HepG2 (cell line): ENCODE results near the gene RASA3. TPM values are rescaled to one million over a fixed set of nuclear protein-coding genes. Genes with fewer than 3 reads are reported as not detected.
"Not testable (repeated sequence)": the region's sequence is repeated elsewhere in the genome, so short reads cannot be mapped to it uniquely, and the experiment has no call there.

Source experiments
- ATAC-seq: fragments of 200-7000 bp; cut with Tn5 transposase; 3 replicates; pipeline ENCODE4 v1.9.1; 2020; ENCODE audit warnings: mild to moderate bottlenecking, moderate library complexity
- BruUV-seq: library from RNA; stranded (reverse); fragments of 400-500 nt; replicated peaks from 2 replicates; lab custom pipeline; 2021; lab: Mats Ljungman, UMichigan
- CTCF ChIA-PET: fragments of 300-600 bp; formaldehyde crosslinking; extraction: SDS; loops from one replicate; lab custom pipeline; 2021; ENCODE audit warnings: low total read pairs, inconsistent platforms, low intra/inter-chr PET ratio; lab: Yijun Ruan, JAX
- POLR2A ChIA-PET: fragments of 350-600 bp; sonication (Branson Sonifier 250); formaldehyde crosslinking; loops from one replicate; lab custom pipeline; 2020; ENCODE audit warnings: antibody characterized with exemption, inconsistent platforms; lab: Yijun Ruan, JAX
- DNase-seq: peaks from one replicate; pipeline ENCODE4 v3.0.0-alpha.2; 2015; ENCODE audit warnings: low spot score
- FAIRE-seq: peaks from 3 replicates; lab custom pipeline; 2011; peaks lifted over from hg19 to GRCh38; lab: Jason Lieb, UNC
- H2AFZ ChIP-seq: one replicate; pipeline ENCODE4 v1.6.1; 2011; ENCODE audit warnings: low read length, inconsistent platforms
- H3K27ac ChIP-seq: fragments of 300-600 bp; 3 replicates; pipeline ENCODE4 v1.8.0; 2011; ENCODE audit warnings: mixed run types, mild to moderate bottlenecking, mixed read lengths, low read length, inconsistent platforms; ENCODE audit not compliant: insufficient read depth; ENCODE audit errors: extremely low read length
- H3K27me3 ChIP-seq, 2 experiments: fragments of 200-600 bp in 1 of 2; 2 replicates in 1 of 2; 3 replicates in 1 of 2; pipeline versions ENCODE4 v1.6.0 to v1.8.0; 2011; ENCODE audit warnings: low read length in 2 of 2, mild to moderate bottlenecking in 2 of 2, moderate library complexity in 2 of 2, inconsistent platforms in 1 of 2; ENCODE audit not compliant: insufficient read depth in 2 of 2, control insufficient read depth in 1 of 2
- H3K36me3 ChIP-seq, 2 experiments: fragments of 200-600 bp in 1 of 2; replicated peaks in 1 of 2; 2 replicates in 1 of 2; 3 replicates in 1 of 2; pipeline versions ENCODE4 v1.5.1 to v1.8.0; 2011; ENCODE audit warnings: low read length in 2 of 2, inconsistent platforms in 1 of 2; ENCODE audit not compliant: insufficient read depth in 2 of 2, control insufficient read depth in 1 of 2
- H3K4me1 ChIP-seq: 2 replicates; pipeline ENCODE4 v1.5.1; 2012; ENCODE audit warnings: low read length, inconsistent platforms; ENCODE audit not compliant: insufficient read depth
- H3K4me2 ChIP-seq: 2 replicates; pipeline ENCODE4 v1.6.0; 2011; ENCODE audit warnings: low read depth, low read length, inconsistent platforms
- H3K4me3 ChIP-seq, 3 experiments: fragments of 200-600 bp in 1 of 3; sonication (generic), shearing (Covaris generic) in 1 of 3; replicated peaks in 1 of 3; 2 replicates each; pipeline ENCODE4 v1.5.1; 2011 to 2016; ENCODE audit warnings: low read length in 3 of 3, inconsistent platforms in 2 of 3, low read depth in 2 of 3, mild to moderate bottlenecking in 2 of 3, control low read depth in 1 of 3, mixed read lengths in 1 of 3; ENCODE audit not compliant: insufficient read depth in 1 of 3
- H3K79me2 ChIP-seq: one replicate; pipeline ENCODE4 v1.6.1; 2011; ENCODE audit warnings: low read length, inconsistent platforms; ENCODE audit not compliant: insufficient read depth
- H3K9ac ChIP-seq: 2 replicates; pipeline ENCODE4 v1.6.0; 2011; ENCODE audit warnings: mild to moderate bottlenecking, low read depth, low read length, inconsistent platforms; ENCODE audit not compliant: insufficient read depth
- H3K9me3 ChIP-seq: 2 replicates; pipeline ENCODE4 v1.5.1; 2012; ENCODE audit warnings: mild to moderate bottlenecking, low read length
- H4K20me1 ChIP-seq: 2 replicates; pipeline ENCODE4 v1.6.0; 2011; ENCODE audit warnings: inconsistent platforms, mild to moderate bottlenecking, low read length, moderate library complexity; ENCODE audit not compliant: insufficient read depth
- ZBTB33 ChIP-seq: sonication (generic); formaldehyde crosslinking; IDR thresholded peaks from 2 replicates; pipeline ENCODE4 v1.4.0; 2020; ENCODE audit warnings: missing genetic modification reagents
- ZC3H4 ChIP-seq: sonication (generic); formaldehyde crosslinking; IDR thresholded peaks from 2 replicates; pipeline ENCODE4 v1.4.0; 2020; ENCODE audit warnings: missing genetic modification reagents, borderline replicate concordance
- ZNF687 ChIP-seq: sonication (generic); formaldehyde crosslinking; IDR thresholded peaks from 2 replicates; pipeline ENCODE4 v1.5.1; 2020; ENCODE audit warnings: mild to moderate bottlenecking, missing genetic modification reagents, moderate library complexity
- WGBS: methylation state at CpG from one replicate; pipeline ENCODE4 v1.1.6; 2017; ENCODE audit warnings: low lambda C conversion rate; 5-methylcytosine and 5-hydroxymethylcytosine counted together
- in situ Hi-C: cut with HindIII; loops from 2 replicates; pipeline ENCODE4 v1.10.0; 2017; ENCODE audit warnings: low pct_unique_long_range_greater_than_20kb; ENCODE audit not compliant: extremely low pct_ligation_motif_present
- intact Hi-C: fragments of 100-400 bp; cut with micrococcal nuclease; formaldehyde crosslinking; loops from one replicate; pipeline ENCODE4 v1.10.0; 2022; ENCODE audit not compliant: unreplicated experiment
- polyA plus RNA-seq, 8 experiments: library from polyadenylated mRNA; depleted of rRNA in 3 of 8; stranded (reverse) in 7 of 8; unstranded in 1 of 8; fragments of >200 nt; fragmentation: Illumina TruSeq in 4 of 8; extraction: Trizol in 4 of 8; gene quantifications; 2 replicates each; pipeline versions ENCODE4 v1.2.1 to v1.2.3, GENCODE V29; 2011 to 2016; ENCODE audit warnings: low read depth in 4 of 8, missing spikeins in 1 of 8, mixed read lengths in 1 of 8; ENCODE audit not compliant: insufficient read depth in 1 of 8
- total RNA-seq, 5 experiments: library from RNA; depleted of rRNA; stranded (reverse); fragments of >200 nt; fragmentation: Illumina TruSeq; extraction: Trizol; gene quantifications; 2 replicates each; pipeline ENCODE4 v1.2.3, GENCODE V29; 2016; ENCODE audit warnings: low read depth in 1 of 5

Gene RASA3
- total and polyA plus RNA-seq, 2 of the 13 experiments (the other 11 are each of a cell fraction or from before 2014, with no cell fraction given) = 0.05 TPM; not detected in 1

- H3K9me3 ChIP-seq, ATAC-seq, H3K36me3 ChIP-seq, H3K4me2 ChIP-seq, H3K79me2 ChIP-seq, DNase-seq, H3K27ac ChIP-seq, BruUV-seq, in situ Hi-C loops, POLR2A ChIA-PET, FAIRE-seq, H2AFZ ChIP-seq, H3K9ac ChIP-seq, H4K20me1 ChIP-seq, H3K4me3 ChIP-seq: not testable (repeated sequence)
- intact Hi-C loops = loop anchor here (2.0 kb wide), 1 partner anchor 14 kb away; no protein-coding TSS in a partner anchor
- WGBS = 14% methylated on average over 16 of the region's 18 CpGs
- Histone ChIP-seq H3K4me1 (peaks cover 14% of the 10 kb centered on the region), H3K27me3 (peaks cover 20 to 82% of the 10 kb centered on the region in 2 experiments)
- peak; percentile 40; the same call in 1 of the 2 replicates for TF ChIP-seq ZNF687 (CRISPR knock-in tag)
- CTCF ChIA-PET = interaction anchor here (0.8 kb wide), 1 partner anchor 116 kb away, joined by 6 read pairs; no protein-coding TSS in a partner anchor
Measured at GRCh38 chr13:114110830-114111189, 21.6 kb downstream of the RASA3 start.

- BruUV-seq = no TSS peak
- in situ Hi-C loops = no loop called here
- Histone ChIP-seq H3K79me2 (no peaks in the 10 kb centered on the region), H2AFZ (no peak overlapping the region), H3K27me3 (peaks cover 21 to 87% of the 10 kb centered on the region in 2 experiments), H3K36me3 (no peaks in the 10 kb centered on the region), H3K4me1 (peaks cover 9% of the 10 kb centered on the region), H3K4me3 (no peak overlapping the region), H3K9ac (no peak overlapping the region), H3K9me3 (no peaks in the 10 kb centered on the region), H3K27ac (no peak overlapping the region), H4K20me1 (no peaks in the 10 kb centered on the region), H3K4me2 (no peak overlapping the region)
- ATAC-seq (peak; percentile 33), FAIRE-seq (no peak), DNase-seq (no peak)
- intact Hi-C loops = loop anchor here (2.0 kb wide), 1 partner anchor 13 kb away; no protein-coding TSS in a partner anchor
- ChIA-PET POLR2A (no interaction called here), CTCF (no interaction called here)
- 38% methylated on average over 15 of the region's 25 CpGs for WGBS
- peak; percentile 46; the same call in 1 of the 2 replicates for TF ChIP-seq ZBTB33
- no peak for TF ChIP-seq ZC3H4 (CRISPR knock-in tag)
Measured at GRCh38 chr13:114110091-114110829, 22.2 kb downstream of the RASA3 start.
